GM12801 (cell line): ENCODE measurements around the gene F8A2.
"Not testable (repeated sequence)": the region's sequence is repeated elsewhere in the genome, so short reads cannot be mapped to it uniquely, and the experiment has no call there.

Source experiments
- TF ChIP-seq, protein P1 (sequence below): IDR thresholded peaks from one replicate; pipeline ENCODE4 v1.5.1; 2011; ENCODE audit warnings: control low read depth; ENCODE audit not compliant: insufficient read length; ENCODE audit errors: extremely low read depth

Gene F8A2

DNA sequence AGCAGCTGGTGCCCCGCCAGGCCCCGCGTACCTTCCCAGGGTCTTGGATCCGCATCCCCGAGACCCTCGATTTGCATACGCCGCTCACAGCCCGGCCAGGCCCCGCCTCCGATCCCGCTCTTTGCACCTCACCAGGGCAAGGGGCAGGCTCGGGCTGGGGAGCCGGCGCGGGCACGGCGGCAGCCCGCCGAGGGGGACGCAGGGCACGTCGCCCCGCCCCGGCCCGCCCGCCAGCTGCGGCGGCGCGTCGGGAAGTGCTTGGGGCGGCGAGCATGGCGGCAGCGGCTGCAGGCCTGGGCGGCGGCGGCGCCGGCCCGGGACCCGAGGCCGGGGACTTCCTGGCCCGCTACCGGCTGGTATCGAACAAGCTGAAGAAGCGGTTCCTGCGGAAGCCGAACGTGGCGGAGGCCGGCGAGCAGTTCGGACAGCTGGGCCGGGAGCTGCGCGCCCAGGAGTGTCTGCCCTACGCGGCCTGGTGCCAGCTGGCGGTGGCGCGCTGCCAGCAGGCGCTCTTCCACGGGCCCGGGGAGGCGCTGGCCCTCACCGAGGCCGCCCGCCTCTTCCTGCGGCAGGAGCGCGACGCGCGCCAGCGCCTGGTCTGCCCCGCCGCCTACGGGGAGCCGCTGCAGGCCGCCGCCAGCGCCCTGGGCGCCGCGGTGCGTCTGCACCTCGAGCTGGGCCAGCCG, at the start of gene F8A2:
TSS of gene F8A2 (plus strand) at position 253 of the 686 bp plus-strand sequence. CDS start at position 273, 20 bp downstream.
- TF ChIP-seq, protein P1, sequence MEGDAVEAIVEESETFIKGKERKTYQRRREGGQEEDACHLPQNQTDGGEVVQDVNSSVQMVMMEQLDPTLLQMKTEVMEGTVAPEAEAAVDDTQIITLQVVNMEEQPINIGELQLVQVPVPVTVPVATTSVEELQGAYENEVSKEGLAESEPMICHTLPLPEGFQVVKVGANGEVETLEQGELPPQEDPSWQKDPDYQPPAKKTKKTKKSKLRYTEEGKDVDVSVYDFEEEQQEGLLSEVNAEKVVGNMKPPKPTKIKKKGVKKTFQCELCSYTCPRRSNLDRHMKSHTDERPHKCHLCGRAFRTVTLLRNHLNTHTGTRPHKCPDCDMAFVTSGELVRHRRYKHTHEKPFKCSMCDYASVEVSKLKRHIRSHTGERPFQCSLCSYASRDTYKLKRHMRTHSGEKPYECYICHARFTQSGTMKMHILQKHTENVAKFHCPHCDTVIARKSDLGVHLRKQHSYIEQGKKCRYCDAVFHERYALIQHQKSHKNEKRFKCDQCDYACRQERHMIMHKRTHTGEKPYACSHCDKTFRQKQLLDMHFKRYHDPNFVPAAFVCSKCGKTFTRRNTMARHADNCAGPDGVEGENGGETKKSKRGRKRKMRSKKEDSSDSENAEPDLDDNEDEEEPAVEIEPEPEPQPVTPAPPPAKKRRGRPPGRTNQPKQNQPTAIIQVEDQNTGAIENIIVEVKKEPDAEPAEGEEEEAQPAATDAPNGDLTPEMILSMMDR = not testable (repeated sequence)

DNA sequence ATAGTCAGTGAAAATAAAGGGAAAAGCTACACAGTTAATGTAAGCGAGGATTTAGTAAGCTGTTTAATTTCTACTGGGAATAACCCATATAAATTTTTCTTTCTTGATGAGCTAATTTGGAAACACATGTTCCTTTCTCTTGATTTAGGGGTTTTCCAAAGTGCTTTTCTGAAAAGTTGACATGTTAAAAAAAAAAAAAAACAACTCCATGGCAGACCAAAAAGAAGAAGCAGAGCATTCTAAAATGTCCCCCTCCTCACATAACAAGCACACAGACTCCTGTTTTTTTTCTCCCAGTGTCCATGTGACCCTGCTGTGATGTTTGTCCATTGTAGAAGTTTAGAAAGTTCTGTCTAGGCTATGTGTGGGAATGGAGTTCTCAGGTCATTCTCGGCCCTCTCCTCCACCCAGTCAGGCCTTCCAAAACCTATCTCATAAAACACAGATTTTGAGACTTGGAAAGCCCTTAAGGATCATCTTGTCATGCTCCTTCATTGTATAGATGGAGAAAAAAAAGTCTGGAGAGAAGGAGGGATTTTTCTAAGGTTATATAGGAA, 48.3 kb upstream of the F8A2 start:
- TF ChIP-seq, protein P1 = no peak

DNA sequence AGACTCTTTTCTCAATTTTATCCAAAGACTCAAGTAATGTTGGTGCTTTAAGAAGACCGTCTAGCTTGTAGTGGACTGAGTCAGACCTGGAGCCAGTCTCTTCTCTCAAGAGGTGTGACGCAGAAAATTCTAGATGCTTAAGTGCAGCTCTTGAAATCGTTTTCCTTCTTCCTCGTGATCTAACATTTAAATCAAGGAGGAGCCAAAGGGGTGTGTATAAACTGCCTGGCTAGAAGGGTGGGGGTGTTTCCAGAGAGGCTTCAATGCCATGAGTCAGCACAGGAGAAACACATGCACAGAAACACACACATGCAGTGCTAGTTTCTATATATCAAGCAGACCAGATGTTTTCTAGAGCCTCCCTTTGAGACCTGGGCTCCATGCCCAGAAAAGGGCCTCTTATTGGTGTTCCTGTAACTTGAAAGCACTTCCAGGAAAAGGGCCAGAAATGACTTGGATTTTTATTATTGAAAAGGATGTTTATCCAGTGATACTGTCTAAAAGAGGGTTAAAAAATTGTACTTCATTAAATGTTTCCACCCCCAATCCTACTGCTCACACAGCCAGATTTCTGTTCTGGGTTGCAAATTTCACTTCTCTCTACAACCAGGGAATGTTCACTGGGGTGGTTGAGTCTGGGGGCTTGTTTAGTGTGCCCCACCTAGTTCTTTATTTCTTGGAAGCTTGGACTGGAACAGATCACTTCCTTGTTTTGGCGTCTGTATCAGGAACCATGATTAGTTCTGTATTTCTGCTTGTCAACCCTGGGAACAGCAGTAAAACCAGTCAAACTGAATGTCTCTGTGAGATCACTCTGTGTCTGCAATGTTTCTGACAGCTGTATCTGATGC, 47.2 kb upstream of the F8A2 start, which contains the start of gene CLIC2:
TSS of gene CLIC2 (minus strand) at position 129 of the 851 bp plus-strand sequence. CDS start 187 bp downstream, outside the sequence.
- TF ChIP-seq, protein P1 = no peak

DNA sequence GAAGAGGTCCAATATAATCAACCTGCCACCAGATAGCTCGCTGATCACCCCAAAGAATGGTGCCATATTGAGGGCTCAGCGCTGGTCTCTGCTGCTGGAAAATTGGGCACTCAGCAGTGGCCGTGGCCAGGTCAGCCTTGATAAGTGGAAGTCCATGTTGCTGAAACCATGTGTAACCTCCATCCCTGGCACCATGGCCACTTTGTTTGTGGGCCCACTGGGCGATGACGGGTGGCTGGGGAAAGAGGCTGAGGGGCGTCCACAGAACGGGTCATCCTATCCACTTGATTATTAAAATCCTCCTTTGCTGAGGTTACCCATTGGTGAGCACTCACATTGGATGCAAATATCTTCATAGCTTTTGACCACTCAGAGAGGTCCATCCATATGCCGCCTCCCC, 7.7 kb downstream of the F8A2 start:
- TF ChIP-seq, protein P1 = no peak

DNA sequence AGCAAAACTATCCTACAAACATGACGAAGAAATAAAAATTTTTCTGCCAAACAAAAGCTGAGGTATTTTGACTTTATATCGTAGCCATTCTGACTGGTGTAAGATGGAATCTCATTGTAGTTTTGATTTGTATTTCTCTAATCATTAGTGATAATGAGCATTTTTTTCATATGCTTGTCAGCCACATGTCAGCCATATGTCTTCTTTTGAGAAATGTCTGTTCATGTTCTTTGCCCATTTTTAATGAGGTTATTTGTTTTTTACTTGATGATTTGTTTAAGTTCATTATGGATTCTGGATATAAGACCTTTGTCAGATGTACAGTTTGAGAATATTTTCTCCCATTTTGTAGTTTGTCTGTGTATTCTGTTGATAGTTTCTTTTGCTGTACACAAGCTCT, 24.5 kb downstream of the F8A2 start:
- TF ChIP-seq, protein P1 = no peak

DNA sequence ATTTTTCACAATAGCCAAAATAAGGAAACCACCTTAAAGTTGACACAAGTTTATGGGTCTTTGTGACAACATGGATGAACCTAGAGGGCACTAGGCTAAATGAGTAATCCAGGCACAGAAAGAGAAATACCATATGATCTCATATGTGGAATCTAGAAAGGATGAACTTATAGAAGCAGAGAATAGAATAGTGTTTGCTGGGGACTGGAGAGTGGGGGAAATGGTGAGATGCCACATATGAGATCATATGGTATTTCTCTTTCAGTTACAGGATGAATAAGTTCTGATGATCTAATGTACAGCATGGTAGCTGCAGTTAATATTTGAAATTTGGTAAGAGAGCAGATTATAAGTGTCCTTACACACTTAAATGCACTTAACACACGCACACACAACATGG, 35.9 kb downstream of the F8A2 start:
- TF ChIP-seq, protein P1 = no peak
